ENCODE data around the gene INSRR.

INSRR gene

DNA sequence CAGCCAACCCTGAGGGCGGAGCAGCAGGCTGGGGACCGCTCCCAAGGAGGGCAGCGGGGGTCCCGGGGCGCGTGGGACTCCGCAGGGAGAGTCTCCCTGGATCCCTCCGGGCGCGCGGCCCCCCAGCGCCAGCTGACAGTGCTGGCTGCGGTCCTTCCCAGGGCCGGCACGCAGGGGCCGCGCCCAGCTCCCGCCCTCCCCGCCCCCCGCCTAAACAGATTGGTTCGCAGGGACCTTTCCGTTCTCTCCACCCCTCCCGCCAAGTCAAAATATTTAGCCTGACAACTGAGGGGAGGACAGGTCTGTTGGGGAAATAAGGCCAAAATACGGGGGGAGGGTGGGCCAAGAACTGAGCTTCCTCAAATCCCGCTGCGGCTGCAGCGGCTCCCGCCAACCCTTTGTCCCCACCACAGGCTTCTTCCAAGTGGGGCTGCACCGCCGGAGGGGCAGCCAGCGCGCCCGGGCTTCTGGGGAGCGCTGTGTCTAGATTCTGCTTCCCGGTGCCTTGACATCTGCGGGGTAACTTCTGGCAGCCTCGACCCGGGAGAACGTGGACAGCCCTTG lies at the start of gene INSRR:
Gene INSRR (minus strand): TSS at position 159 of the 564 bp plus-strand sequence. CDS start 496 bp downstream, outside the sequence.
- no peak for DNase-seq

DNA sequence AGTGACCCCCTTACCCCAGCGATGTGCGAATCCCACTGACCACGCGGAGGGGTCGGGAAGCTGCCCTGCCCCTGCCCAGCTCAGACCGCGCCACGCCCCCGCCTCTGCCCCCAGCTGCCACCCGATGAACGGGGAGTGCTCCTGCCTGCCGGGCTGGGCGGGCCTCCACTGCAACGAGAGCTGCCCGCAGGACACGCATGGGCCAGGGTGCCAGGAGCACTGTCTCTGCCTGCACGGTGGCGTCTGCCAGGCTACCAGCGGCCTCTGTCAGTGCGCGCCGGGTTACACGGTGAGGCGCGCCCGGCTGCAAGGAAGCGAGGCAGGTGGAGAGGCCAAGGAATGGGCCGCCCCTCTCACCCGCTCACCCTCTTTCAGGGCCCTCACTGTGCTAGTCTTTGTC lies 49.6 kb upstream of the INSRR start:
- DNase-seq = no peak

DNA sequence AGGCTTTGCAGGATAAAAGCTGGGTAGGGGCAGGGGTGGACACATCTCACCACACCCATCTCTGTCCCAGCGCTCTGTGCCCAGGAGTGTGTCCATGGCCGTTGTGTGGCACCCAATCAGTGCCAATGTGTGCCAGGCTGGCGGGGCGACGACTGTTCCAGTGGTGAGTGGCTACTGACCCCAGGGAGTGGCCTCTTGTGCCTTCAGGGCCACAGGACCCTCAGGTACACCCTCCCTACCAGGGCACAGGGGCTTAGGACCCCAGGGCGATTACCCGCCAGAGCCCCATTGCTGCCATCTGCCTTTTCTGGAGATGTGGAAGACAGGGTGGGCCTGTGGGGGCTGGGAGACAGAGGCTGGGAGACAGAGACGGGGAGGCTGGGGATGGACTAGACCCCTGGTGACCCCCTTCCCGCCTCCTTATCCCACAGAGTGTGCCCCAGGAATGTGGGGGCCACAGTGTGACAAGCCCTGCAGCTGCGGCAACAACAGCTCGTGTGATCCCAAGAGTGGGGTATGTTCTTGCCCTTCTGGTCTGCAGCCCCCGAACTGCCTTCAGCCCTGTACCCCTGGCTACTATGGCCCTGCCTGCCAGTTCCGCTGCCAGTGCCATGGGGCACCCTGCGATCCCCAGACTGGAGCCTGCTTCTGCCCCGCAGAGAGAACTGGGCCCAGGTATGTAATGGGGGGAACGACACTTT lies 47.4 kb upstream of the INSRR start:
- DNase-seq = no peak

DNA sequence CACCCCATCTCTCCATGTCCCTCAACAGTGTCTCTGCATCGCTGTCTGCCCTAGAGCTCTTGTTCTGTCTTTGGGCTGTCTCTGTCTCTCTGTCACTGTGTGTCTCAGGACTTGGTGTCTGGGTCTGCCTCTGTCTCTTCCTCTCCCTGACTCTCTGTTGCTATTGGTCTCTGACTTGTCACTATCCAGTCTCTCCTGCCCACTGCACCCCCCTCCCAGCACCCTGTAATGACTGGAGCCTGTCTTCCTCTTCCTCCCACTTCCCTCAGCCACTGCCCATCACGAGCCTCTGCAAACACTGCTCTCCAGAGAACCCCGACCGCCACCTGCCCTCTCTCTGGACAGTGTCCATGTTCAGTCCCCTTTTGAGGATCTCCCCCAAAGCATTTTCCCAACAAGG lies 46.7 kb upstream of the INSRR start:
- no peak for DNase-seq

DNA sequence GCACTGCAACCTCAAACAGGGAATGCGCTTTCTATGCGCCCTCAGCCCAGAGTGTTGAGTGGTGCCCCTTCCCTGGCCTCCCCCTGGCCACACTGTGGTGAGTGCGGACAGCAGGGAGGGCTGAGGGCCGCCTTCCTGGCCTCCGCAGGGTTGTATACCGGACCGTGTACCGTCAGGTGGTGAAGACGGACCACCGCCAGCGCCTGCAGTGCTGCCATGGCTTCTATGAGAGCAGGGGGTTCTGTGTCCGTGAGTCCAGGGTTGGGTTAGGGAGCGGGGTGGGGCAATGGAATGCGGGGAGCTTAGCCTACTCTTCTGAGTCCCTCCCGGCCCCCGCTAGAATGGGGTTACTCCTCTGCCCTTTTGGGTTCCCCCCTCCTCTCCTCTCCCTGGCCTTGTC lies 46.3 kb upstream of the INSRR start:
- DNase-seq = no peak

DNA sequence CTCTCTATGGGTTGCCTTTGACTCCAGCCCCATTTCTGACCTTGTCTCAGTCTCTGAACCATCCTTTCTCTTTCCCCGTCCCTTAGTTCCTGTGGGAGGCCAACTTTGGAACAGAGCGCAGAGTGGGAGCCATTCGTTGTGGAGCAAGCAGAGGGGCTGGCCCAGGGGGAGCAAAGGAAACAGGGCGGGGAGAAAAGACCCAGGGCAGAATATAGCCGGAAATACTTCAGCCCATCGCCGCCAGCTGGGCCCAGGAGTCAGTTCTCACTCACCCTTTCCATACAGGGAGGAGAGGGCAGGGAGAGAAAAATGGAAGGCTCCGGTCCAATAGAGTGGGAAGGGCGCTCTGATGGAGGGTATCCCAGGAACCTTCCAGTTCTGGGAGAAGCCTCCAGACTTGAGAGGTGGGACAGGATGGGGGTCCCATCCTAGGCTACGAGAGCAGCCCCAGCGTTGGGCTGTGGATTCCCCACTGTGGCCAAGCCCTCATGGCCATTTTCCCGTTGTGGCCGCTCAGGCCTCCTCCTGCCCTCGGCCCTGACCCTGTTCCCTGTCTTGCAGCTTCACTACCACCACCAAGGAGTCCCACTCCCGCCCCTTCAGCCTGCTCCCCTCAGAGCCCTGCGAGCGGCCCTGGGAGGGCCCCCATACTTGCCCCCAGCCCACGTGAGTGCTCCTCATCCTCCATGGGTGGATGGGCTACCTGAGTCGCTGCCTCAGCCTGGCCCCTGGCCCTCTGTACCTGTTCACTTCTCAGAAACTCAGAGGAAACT lies 45.5 kb upstream of the INSRR start:
- DNase-seq = no peak

DNA sequence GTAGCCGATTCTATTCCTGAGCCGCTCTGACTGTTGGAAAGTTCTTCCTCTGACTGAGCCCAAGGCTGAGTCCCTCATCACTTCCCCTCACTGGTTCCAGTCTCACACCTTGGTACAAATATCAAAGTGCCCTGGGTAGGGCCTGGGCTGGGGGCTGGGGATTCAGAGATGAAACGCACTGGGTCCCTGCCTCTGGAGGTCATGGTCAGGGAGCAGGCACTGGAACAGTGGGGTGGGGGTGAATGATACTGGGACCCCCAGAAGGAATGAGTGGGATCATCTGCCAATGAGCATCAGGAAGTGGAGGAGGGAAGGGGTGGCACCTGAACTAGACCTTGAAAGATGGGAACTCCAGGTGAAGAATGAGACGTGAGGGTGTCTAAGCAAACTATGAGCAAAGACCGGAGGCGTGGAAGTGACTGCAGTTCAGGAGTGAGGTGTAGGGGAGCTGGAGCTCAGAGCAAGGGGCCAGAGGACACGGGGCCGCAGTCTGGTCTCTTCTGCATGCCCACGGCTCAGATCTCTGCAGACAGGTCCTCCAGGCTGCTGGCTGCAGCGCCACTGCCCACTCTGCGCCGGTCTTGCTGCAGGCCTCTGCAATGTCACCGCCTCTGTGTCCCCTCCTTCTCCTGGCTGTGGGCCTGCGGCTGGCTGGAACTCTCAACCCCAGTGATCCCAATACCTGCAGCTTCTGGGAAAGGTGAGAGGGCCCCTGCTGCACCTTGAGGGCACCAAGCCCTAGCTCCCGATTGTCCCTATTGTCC lies 44.6 kb upstream of the INSRR start:
- DNase-seq = no peak

DNA sequence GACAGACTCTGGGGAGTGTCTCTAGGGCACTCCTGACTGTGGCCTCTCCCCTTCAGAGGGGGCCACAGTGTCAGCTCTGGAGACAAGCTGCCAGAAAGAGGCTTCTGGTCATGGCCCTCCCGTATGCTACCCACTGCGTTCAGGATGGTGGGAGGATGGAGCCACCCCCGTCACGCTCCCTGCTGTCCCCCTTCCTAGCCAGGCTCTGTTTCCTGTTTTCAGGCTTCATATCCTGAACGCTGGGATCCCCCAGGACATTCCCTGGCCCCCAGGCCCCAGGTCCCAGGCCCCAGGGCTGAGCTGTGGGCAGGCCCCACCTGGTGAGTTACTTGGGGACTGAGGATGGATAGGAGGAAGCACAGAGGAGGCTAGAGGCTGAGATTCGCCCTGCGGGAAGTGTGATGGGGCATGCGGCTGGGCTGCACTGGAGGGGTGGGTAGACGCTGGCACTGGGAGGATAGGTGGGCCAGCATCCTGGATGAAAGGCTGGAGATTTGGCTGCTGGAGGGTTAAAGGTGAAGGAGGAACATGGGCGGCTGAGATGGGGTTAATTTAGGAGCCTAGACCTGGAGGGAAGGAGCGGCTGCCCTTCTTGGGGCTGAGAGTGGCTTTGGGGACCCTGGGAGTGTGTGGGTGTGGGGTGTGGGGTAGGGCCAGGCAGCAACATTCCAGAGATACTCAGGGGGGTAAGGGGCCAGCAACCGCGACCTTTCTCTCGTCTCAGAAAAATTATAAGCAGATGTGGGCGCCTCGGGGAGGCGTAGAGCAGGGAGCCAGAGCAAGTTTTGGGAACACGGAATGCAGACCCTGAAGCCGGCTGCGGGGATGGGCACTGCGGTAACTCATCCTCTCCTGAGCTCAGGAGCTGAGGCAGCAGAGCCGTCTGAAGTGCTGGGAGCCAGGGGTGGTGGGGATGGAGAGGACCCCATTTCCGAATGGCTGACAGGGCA lies 43.3 kb upstream of the INSRR start:
- no peak for DNase-seq

DNA sequence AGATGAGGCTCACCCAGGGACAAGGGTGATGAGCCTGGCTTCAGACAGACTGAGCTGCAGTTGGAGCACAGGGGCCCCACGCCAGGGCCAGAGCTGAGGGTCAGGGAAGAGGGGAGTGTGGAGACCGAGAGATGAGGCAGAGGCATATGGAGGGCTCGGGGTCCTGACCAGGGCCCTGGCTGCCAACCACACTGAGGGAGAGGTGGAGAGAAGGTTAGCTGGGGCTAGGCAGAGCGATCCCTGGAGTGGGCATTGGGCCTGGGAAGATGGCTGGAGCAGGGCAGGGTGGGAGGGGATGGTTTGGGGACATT lies 42.6 kb upstream of the INSRR start:
- DNase-seq = no peak

DNA sequence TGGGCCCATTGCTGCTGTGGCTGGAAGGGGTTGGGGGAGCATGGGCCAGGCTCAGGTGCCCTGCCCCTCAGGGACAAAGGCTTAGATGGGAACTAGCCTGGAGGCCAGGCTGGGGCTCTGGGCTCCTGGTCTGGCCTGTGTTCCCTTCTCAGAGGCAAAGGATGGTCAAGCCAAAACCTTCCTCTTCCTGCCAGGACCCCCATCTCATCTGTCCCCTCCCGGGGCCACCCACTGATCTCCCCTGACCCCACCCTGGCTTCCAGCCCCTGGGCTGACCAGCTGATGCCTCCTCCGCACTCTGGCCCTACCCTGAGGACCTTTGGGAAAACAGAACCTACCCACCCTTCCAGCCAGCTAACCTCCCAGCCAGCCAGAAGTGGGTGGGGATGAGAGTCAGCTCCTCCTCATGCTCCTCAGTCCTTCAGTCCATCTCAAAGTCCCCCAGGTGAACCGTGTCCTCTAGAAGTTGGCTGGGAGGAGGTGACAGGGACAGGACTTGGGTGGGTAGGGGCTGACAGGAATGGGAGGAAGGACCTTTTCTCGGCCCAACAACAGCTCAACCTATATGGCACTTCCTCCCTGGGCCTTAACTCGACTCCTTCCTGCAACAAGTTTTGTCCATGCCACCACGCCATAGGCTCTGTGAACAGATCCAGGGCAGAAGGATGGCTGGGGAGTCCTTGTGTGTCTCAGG lies 42.1 kb upstream of the INSRR start:
- DNase-seq = no peak

DNA sequence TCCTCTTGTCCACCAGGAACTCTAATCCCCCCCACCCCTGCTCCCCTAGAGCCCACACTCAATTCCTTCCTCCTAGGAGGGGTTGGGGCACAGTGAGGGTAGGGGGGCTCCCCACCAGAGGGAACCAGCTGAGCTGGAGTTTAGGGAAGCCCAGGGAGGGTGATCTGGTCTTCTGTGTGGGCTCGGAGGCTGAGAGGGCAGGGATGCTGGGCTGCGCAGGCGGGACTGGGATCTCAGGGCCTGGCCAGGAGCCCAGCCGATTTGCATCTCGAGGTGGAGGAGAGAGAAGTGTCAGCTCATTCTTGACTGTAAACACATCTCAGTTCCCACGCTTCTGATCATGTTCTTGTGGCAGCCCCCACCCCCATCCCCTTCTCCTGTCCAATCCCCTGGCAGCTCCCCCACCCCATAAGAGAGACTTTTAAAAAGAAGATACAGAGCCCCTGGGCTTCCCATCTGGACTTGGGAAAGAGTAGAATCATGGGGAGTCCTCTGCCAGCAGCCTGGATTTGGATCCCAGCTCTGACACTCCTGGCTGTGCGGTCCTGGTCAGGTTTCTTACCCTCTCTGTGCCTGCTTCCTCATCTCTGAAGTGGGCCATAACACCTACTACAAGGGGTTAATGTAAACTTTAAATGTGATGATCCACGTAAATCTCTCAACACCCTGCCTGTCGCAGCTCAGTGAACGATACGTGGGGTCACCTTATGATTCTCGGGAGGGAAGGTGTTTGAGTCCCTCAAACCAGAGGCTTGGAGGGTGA lies 41.2 kb upstream of the INSRR start:
- DNase-seq = no peak

DNA sequence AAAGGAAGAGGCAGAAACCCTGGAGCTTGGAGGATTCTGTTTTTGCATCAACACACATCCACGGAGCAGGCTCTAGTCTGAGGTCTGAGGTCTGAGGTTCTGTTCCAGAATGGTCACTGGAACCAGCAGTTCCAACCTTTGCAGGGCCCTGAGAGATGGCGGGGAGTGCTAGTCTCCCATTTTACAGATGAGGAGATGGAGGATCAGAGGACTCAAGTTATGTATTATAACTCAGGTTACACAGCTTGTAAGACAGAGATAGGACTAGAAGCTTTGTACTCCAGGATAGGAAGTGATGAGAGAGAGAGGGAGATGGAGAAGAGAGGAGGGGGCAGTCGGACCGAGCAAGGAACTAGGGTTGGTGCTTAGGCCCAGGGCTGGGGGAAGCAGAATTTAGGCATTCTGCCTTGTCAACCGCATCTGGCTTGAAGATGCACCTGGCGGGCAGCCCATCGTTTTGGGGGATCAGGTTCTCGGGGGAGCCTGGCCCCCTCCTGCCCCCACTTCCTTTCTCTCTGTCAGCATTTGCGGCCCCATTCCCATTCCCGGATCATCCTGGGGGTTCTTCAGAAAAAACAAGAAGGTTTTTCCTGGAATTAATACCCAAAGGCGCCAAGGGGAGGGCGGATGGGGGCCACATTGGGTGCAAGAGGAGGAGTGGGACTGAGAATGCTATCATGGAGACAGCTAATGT lies 40.2 kb upstream of the INSRR start:
- DNase-seq = no peak

DNA sequence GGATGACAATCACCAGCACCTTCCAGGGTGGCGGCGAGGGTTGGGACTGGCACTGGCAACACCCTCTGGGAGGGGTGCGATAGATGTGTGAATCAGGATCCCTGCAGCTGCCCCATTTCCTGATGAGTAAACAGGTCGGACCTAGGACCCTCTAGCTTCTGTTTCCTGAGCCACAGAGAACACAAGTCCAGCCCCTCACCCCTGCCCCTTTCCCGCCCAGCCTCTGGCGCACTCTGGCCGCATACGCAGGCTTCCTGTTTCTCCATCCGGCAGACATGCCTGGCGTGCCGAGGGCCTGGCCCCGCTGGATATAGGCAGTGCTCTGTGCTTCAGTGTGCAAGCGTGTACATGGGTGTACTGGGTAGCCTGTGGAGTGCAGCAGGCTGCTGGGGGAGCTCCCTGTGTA lies 39.2 kb upstream of the INSRR start:
- DNase-seq = no peak

DNA sequence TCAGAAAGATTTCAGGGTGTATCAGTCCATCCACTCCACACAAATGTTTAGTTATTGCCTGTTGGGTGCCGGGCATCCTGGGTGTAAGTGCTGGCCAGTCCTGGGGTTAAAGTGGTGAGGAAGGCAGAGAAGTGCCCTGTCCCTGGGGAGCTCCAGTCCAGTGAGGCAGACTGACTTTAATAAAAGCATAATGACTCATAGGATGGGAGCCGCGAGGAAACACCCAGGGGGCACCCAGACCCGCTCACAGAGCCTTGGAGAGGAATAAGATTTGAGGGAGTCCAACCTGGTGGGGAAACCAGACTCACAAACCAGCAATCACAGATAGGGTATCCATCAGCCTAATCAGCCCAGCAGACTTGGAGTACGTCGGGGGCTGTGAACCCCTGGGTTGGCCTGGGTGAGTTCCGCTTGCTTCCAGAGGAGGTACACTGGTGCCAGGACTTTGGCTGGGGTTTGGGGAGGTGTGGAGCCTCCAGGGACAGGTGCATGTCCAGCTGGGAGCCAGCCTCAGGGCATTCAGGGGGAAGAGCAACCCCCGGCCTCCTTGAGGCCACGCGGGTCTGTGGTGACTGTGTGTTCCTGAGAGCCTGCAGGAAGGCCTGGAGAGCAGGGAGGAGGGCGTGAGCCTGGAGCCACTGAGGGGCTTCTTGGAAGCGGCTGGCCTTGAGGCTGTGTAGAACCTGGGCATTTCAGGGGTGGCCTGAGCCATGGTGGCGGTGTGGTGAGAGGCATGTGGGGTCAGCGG lies 38.3 kb upstream of the INSRR start:
- no peak for DNase-seq

DNA sequence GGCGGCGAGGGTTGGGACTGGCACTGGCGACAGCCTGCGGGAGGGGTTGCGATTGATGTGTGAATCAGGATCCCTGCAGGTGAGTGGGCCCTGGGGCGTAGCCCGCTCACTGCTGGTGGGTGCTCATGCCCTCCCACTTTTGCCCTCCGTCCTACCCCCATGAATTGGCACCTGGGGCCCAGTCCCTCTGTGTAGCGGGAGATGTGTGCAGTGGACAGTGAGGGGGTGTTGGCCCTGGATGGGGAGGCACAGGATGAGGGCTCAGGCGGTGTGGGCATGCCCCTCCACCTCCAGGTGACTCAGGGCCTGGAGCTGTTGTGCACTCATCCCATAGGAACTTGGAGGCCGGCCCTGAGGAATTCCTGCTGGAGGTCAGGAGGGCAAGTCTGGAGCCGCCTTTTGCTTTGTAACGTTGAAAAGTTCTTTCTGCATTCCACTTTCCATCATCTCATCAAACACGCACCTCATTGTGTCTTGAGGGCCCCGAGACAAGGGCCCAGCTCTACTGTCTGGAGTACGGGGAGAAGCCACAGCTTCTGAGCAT lies 37.6 kb upstream of the INSRR start:
- DNase-seq = no peak

DNA sequence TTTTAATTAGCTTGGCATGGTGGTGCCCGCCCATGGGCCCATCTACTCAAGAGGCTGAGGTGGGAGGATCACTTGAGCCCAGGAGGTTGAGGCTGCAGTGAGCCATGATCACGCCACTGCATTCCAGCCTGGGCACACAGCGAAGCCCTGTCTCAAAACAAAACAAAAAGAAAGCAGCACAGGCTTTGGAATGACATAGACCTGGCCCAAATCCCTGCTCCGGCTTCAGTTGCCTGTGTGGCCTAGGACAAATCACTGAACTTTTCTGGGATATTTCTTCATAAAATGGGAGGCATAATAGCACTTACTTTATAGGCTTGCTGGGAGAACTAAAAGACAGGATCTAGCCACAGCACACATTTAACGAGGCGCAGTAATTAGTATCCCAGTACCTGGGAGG lies 37.0 kb upstream of the INSRR start:
- DNase-seq = no peak

DNA sequence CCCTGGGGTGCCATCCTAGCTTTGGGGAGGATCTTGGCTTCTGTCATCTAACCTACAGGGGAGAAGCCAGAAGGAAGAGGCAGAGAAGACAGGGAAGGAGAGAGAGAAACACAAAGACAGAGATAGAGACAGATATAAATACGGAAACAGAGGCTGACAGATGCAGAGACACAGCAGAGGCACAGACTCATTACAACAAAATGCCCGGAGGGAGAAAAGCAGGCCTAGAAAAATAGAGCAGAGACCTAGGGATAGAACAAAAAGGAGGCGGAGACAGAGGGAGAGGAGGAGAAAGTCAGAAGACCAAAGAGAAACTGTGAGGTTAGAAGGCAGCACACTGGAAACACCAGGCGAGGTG lies 36.5 kb upstream of the INSRR start:
- DNase-seq = no peak

DNA sequence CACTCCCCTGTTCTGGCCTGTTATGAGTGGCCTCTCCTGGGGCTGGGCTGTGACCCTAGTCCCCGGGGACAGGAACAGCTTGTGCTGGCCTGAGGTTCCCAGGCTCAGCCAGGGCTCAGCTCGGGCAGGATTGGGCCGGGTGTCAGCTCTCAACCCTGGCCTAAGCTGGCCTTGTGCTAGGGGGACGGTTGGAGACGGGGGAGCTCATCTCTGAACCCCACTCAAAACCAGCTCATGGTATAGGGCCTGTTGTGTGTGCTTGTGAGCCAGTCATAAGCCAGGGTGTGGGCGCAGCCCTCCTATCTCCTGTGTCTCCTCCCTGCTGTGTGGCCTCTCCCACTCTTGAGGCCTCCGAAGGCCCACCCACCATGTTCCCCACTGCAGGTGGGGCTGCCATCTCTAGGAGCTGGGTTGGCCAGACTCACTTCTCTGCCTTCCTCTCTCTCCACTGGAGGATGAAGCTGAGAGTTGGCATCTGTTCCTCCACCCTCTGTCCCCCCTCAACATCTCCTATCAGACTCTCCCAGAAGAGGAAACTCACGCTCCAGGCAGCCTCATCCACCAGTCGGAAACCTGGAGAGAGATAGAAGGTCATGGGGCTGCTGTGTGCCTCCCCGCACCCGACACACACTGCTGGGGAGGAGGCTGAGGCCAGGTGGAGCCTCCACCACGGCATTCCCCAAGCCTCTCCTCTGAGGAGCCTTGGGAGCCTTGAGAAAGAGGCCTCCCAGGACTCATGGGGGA lies 36.0 kb upstream of the INSRR start:
- DNase-seq = no peak

DNA sequence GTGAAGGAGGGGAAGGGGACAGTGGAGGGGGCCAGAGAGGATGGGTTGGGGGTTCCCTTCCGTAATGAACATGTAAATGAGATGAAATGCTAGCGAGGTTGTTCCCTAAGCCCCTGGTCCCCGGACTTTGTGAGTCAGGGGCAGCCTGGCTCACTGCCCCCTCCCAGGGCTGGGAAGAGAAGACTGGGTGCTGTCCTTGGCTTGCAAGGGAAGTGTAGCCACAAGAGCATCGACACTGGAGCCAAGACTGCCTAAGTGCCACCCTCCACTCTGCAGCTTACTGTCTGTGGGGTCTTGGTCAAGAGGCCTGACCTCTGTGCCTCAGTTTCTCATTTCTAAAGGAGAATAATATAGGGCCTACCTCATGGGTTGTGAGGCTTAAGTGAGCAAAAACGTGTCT lies 35.1 kb upstream of the INSRR start:
- no peak for DNase-seq
